ENCODE measurements around the gene CDK5R1. TPM values are rescaled to one million over a fixed set of nuclear protein-coding genes. Genes with fewer than 3 reads are reported as not detected.

CDK5R1 gene
- total RNA-seq, 1 experiment from 2014 or later: 3.9 TPM

DNA sequence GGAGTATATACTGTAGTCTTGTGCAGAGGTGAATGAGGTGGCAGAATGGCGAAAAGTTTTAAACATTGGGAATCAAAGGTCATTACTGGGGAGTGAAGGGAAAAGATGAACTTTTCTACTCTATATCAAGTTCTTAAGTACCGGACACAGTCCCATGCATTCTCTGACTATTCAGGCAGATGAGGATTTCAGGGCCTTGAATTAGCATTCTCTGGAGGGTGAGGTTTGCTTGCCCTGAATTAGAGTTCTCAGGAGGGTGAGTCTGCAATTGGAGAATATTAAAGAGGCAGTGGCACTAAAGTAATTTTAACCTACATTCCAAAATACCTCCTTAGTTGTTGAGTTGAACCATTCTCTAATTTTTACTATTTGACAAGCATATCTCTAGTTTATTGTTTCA lies 33.4 kb upstream of the CDK5R1 start:
- H3K9me3 ChIP-seq (ENCODE audit: low read depth, low read length, poor library complexity, severe bottlenecking): no peaks in the 10 kb centered on the region
- TF ChIP-seq, protein P1, sequence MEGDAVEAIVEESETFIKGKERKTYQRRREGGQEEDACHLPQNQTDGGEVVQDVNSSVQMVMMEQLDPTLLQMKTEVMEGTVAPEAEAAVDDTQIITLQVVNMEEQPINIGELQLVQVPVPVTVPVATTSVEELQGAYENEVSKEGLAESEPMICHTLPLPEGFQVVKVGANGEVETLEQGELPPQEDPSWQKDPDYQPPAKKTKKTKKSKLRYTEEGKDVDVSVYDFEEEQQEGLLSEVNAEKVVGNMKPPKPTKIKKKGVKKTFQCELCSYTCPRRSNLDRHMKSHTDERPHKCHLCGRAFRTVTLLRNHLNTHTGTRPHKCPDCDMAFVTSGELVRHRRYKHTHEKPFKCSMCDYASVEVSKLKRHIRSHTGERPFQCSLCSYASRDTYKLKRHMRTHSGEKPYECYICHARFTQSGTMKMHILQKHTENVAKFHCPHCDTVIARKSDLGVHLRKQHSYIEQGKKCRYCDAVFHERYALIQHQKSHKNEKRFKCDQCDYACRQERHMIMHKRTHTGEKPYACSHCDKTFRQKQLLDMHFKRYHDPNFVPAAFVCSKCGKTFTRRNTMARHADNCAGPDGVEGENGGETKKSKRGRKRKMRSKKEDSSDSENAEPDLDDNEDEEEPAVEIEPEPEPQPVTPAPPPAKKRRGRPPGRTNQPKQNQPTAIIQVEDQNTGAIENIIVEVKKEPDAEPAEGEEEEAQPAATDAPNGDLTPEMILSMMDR (conservative IDR thresholded peaks at IDR 0.05; ENCODE audit: low read depth, low read length): no peak
- no peak for TF ChIP-seq EZH2 (IDR thresholded peaks at IDR 0.05; ENCODE audit: borderline replicate concordance, low read depth, low read length, poor library complexity, severe bottlenecking)
- ChIA-PET CTCF (no interaction called here), POLR2A (ENCODE audit: low non-redundant PET) (no interaction called here)
- no peak for DNase-seq (ENCODE audit: low spot score)
- intact Hi-C loops (cut with micrococcal nuclease; ENCODE audit: unreplicated experiment): no loop called here
- no peak overlapping the region for H3K27ac ChIP-seq (ENCODE audit: low read depth, low read length, poor library complexity, severe bottlenecking)
- H3K27me3 ChIP-seq (replicated peaks; ENCODE audit: insufficient read depth, low read depth, low read length, poor library complexity): no peaks in the 10 kb centered on the region
- H3K36me3 ChIP-seq (ENCODE audit: insufficient read depth, low read length, poor library complexity, severe bottlenecking): peaks cover 58% of the 10 kb centered on the region
- no TSS peak for BruUV-seq (replicated peaks)
- no peak overlapping the region for H3K4me3 ChIP-seq (ENCODE audit: low read depth, low read length, poor library complexity, severe bottlenecking)
- H3K4me1 ChIP-seq (ENCODE audit: insufficient read depth, low read length, poor library complexity, severe bottlenecking): no peaks in the 10 kb centered on the region

DNA sequence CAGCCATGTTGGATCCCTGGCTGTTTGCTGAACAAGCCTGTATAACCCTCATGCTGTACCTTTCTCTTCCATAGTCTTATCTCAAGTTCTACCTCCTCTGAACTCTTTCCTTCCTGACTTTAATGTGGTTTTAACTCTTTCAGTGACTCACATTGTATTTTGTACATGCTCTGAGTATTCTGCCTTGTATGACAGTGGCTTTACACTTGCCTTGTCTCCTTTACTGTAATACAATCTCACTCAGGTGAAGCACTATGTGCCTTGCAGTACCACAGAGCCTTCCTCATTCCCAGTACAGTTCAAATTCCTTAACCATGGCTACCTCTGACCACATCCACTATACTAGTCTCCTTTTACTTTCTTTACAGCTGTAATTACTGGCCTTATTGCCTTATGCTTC lies 28.4 kb upstream of the CDK5R1 start:
- Histone ChIP-seq H3K27me3 (replicated peaks; ENCODE audit: insufficient read depth, low read depth, low read length, poor library complexity) (no peaks in the 10 kb centered on the region), H3K4me1 (ENCODE audit: insufficient read depth, low read length, poor library complexity, severe bottlenecking) (no peaks in the 10 kb centered on the region), H3K4me3 (ENCODE audit: low read depth, low read length, poor library complexity, severe bottlenecking) (no peak overlapping the region), H3K36me3 (ENCODE audit: insufficient read depth, low read length, poor library complexity, severe bottlenecking) (peaks cover 46% of the 10 kb centered on the region), H3K27ac (ENCODE audit: low read depth, low read length, poor library complexity, severe bottlenecking) (no peak overlapping the region), H3K9me3 (ENCODE audit: low read depth, low read length, poor library complexity, severe bottlenecking) (no peaks in the 10 kb centered on the region)
- TF ChIP-seq, protein P1 (conservative IDR thresholded peaks at IDR 0.05; ENCODE audit: low read depth, low read length): no peak
- TF ChIP-seq EZH2 (IDR thresholded peaks at IDR 0.05; ENCODE audit: borderline replicate concordance, low read depth, low read length, poor library complexity, severe bottlenecking): no peak
- DNase-seq (ENCODE audit: low spot score): no peak
- intact Hi-C loops (cut with micrococcal nuclease; ENCODE audit: unreplicated experiment): no loop called here
- CTCF ChIA-PET: no interaction called here
- POLR2A ChIA-PET (ENCODE audit: low non-redundant PET): no interaction called here
- no TSS peak for BruUV-seq (replicated peaks)

DNA sequence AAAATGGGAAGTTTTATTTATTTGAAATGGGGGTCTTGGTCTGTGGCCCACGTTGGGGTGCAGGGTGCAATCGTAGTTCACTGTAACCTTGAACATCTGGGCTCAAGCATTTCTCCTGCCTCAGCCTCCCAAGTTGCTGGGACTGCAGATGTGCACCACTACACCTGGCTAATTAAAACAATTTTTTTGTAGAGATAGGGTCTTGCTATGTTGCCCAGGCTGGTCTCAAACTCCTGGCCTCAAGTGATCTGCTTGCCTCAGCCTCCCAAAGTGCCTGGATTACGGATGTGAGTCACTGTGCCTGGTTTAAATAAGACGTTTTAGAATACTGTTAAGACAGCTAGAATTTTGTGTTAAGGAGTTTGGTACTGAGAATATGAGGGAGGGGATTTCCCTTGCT lies 26.7 kb upstream of the CDK5R1 start:
- H3K4me3 ChIP-seq (ENCODE audit: low read depth, low read length, poor library complexity, severe bottlenecking): no peak overlapping the region
- no peak overlapping the region for H3K27ac ChIP-seq (ENCODE audit: low read depth, low read length, poor library complexity, severe bottlenecking)
- no peaks in the 10 kb centered on the region for H3K9me3 ChIP-seq (ENCODE audit: low read depth, low read length, poor library complexity, severe bottlenecking)
- ChIA-PET CTCF (no interaction called here), POLR2A (ENCODE audit: low non-redundant PET) (no interaction called here)
- H3K4me1 ChIP-seq (ENCODE audit: insufficient read depth, low read length, poor library complexity, severe bottlenecking): no peaks in the 10 kb centered on the region
- peaks cover 47% of the 10 kb centered on the region for H3K36me3 ChIP-seq (ENCODE audit: insufficient read depth, low read length, poor library complexity, severe bottlenecking)
- BruUV-seq (replicated peaks): no TSS peak
- intact Hi-C loops (cut with micrococcal nuclease; ENCODE audit: unreplicated experiment): no loop called here
- DNase-seq (ENCODE audit: low spot score): no peak
- no peak for TF ChIP-seq EZH2 (IDR thresholded peaks at IDR 0.05; ENCODE audit: borderline replicate concordance, low read depth, low read length, poor library complexity, severe bottlenecking)
- TF ChIP-seq, protein P1 (conservative IDR thresholded peaks at IDR 0.05; ENCODE audit: low read depth, low read length): no peak
- no peaks in the 10 kb centered on the region for H3K27me3 ChIP-seq (replicated peaks; ENCODE audit: insufficient read depth, low read depth, low read length, poor library complexity)

All from A673 (cell line).